GM12878 (cell line): ENCODE measurements around the gene GRM7. TPM values are rescaled to one million over a fixed set of nuclear protein-coding genes. Genes with fewer than 3 reads are reported as not detected.

Experiments used
- ATAC-seq: fragments of 200-7000 bp; cut with Tn5 transposase; 3 replicates; pipeline ENCODE4 v1.9.1; 2020; ENCODE audit warnings: mild to moderate bottlenecking, moderate library complexity
- BruUV-seq: library from RNA; stranded (reverse); fragments of 400-500 nt; replicated peaks from 2 replicates; lab custom pipeline; 2021; lab: Mats Ljungman, UMichigan
- CTCF ChIA-PET: fragments of 300-600 bp; sonication (Branson Sonifier 250); formaldehyde crosslinking; extraction: SDS; loops from one replicate; lab custom pipeline; 2021; ENCODE audit warnings: inconsistent platforms; lab: Yijun Ruan, JAX
- POLR2A ChIA-PET: fragments of 350-600 bp; formaldehyde crosslinking; extraction: SDS; loops from one replicate; lab custom pipeline; 2021; ENCODE audit warnings: inconsistent platforms; lab: Charles Lee
- RAD21 ChIA-PET: fragments of 300-600 bp; sonication (Branson Sonifier 250); formaldehyde crosslinking; loops from one replicate; lab custom pipeline; 2023; ENCODE audit warnings: antibody characterized with exemption; ENCODE audit not compliant: unreplicated experiment; lab: Charles Lee
- SMC1A ChIA-PET: fragments of 300-600 bp; sonication (Branson Sonifier 250); formaldehyde crosslinking; loops from one replicate; lab custom pipeline; 2023; ENCODE audit not compliant: unreplicated experiment, uncharacterized antibody; lab: Charles Lee
- DNase-seq: peaks from one replicate; pipeline ENCODE4 v3.0.0-alpha.2; 2011; ENCODE audit warnings: low read depth, low spot score
- FAIRE-seq: peaks from 3 replicates; lab custom pipeline; 2011; peaks lifted over from hg19 to GRCh38; lab: Jason Lieb, UNC
- H2AFZ ChIP-seq: 2 replicates; pipeline ENCODE4 v1.6.0; 2011; ENCODE audit warnings: low read depth, low read length, control low read depth; ENCODE audit not compliant: control insufficient read depth
- H3K27ac ChIP-seq: 2 replicates; pipeline ENCODE4 v1.5.1; 2011; ENCODE audit warnings: control low read depth; ENCODE audit not compliant: control insufficient read depth, insufficient read depth
- H3K27me3 ChIP-seq, 2 experiments: replicated peaks in 1 of 2; 2 replicates each; pipeline versions ENCODE4 v1.6.0 to v1.6.1; 2011; ENCODE audit warnings: low read length in 1 of 2; ENCODE audit not compliant: control insufficient read depth in 2 of 2, insufficient read depth in 2 of 2
- H3K36me3 ChIP-seq, 2 experiments: 2 replicates each; pipeline ENCODE4 v1.5.1; 2011; ENCODE audit warnings: low read length in 1 of 2; ENCODE audit not compliant: control insufficient read depth in 2 of 2, insufficient read depth in 2 of 2
- H3K4me1 ChIP-seq: 2 replicates; pipeline ENCODE4 v1.6.1; 2011; ENCODE audit warnings: mild to moderate bottlenecking, low read length, moderate library complexity, mixed read lengths; ENCODE audit not compliant: control insufficient read depth, insufficient read depth
- H3K4me2 ChIP-seq: 2 replicates; pipeline ENCODE4 v1.6.0; 2011; ENCODE audit warnings: control low read depth; ENCODE audit not compliant: control insufficient read depth, insufficient read depth
- H3K4me3 ChIP-seq: fragments of 200-600 bp; sonication (generic); 2 replicates; pipeline ENCODE4 v1.5.1; 2016
- H3K79me2 ChIP-seq: 2 replicates; pipeline ENCODE4 v1.6.0; 2011; ENCODE audit warnings: low read length; ENCODE audit not compliant: control insufficient read depth, insufficient read depth
- H3K9ac ChIP-seq: 2 replicates; pipeline ENCODE4 v1.8.0; 2011; ENCODE audit warnings: low read length, control low read depth, mixed read lengths; ENCODE audit not compliant: control insufficient read depth, insufficient read depth
- H3K9me3 ChIP-seq: replicated peaks from 3 replicates; pipeline ENCODE4 v1.5.1; 2011; ENCODE audit warnings: mild to moderate bottlenecking, low read length; ENCODE audit not compliant: control insufficient read depth, insufficient read depth
- H4K20me1 ChIP-seq: 2 replicates; pipeline ENCODE4 v1.6.0; 2011; ENCODE audit not compliant: control insufficient read depth, insufficient read depth
- BRCA1 ChIP-seq: IDR thresholded peaks from 2 replicates; pipeline ENCODE4 v1.6.1; 2011; ENCODE audit warnings: low read depth, low read length, improper control_type of control experiment
- E2F8 ChIP-seq: fragments of 450-650 bp; IDR thresholded peaks from 2 replicates; pipeline ENCODE4 v1.6.1; 2018; ENCODE audit warnings: mild to moderate bottlenecking, low read depth, moderate library complexity; ENCODE audit not compliant: partially characterized antibody
- FOXM1 ChIP-seq: IDR thresholded peaks from 2 replicates; pipeline ENCODE4 v1.6.1; 2012; ENCODE audit warnings: low read depth, mild to moderate bottlenecking, inconsistent platforms, low read length, moderate library complexity
- JUND ChIP-seq: IDR thresholded peaks from 2 replicates; pipeline ENCODE4 v1.6.1; 2012; ENCODE audit warnings: low read depth, mild to moderate bottlenecking, low read length, improper control_type of control experiment, moderate library complexity
- NFYA ChIP-seq: IDR thresholded peaks from 2 replicates; pipeline ENCODE4 v1.6.1; 2011; ENCODE audit warnings: low read depth, mild to moderate bottlenecking, low read length, improper control_type of control experiment, borderline replicate concordance
- PAX5 ChIP-seq: IDR thresholded peaks from 2 replicates; pipeline ENCODE4 v1.6.1; 2011; ENCODE audit warnings: low read depth, low read length, borderline replicate concordance
- PKNOX1 ChIP-seq: fragments of 450-650 bp; IDR thresholded peaks from 2 replicates; pipeline ENCODE4 v1.6.1; 2016; ENCODE audit warnings: mild to moderate bottlenecking
- SREBF1 ChIP-seq: IDR thresholded peaks from 2 replicates; pipeline ENCODE4 v1.6.1; 2012; ENCODE audit warnings: mild to moderate bottlenecking, low read length
- SUPT20H ChIP-seq: IDR thresholded peaks from 2 replicates; pipeline ENCODE4 v1.6.1; 2011; ENCODE audit warnings: low read depth, mild to moderate bottlenecking, low read length, moderate library complexity, borderline replicate concordance; ENCODE audit not compliant: control insufficient read depth
- YY1 ChIP-seq: IDR thresholded peaks from 2 replicates; pipeline ENCODE4 v1.6.1; 2011; ENCODE audit warnings: low read depth, mild to moderate bottlenecking, low read length
- ZBTB40 ChIP-seq: fragments of 450-650 bp; IDR thresholded peaks from 2 replicates; pipeline ENCODE4 v1.6.1; 2016; ENCODE audit warnings: mild to moderate bottlenecking, moderate library complexity, borderline replicate concordance
- ZNF622 ChIP-seq: fragments of 450-650 bp; IDR thresholded peaks from 2 replicates; pipeline ENCODE4 v1.6.1; 2017; ENCODE audit warnings: mild to moderate bottlenecking, inconsistent platforms
- WGBS: methylation state at CpG from one replicate; pipeline ENCODE4 v1.1.6; 2016; ENCODE audit warnings: low lambda C conversion rate; ENCODE audit not compliant: insufficient replicate concordance, insufficient coverage; ENCODE audit errors: missing lambda C conversion rate; 5-methylcytosine and 5-hydroxymethylcytosine counted together
- in situ Hi-C: fragments of 300-500 bp; cut with MboI; formaldehyde crosslinking; loops from 9 replicates; pipeline ENCODE4 v1.14.3; 2018; ENCODE audit warnings: mixed read lengths
- intact Hi-C: fragments of 100-400 bp; cut with micrococcal nuclease; formaldehyde crosslinking; loops from one replicate; pipeline ENCODE4 v1.14.2; 2022; ENCODE audit not compliant: unreplicated experiment
- polyA plus RNA-seq, 11 experiments: library from polyadenylated mRNA; depleted of rRNA in 4 of 11; unstranded in 6 of 11; stranded (reverse) in 5 of 11; fragments of >200 nt; fragmentation: Nextera tagmentation in 4 of 11; fragmentation: Illumina TruSeq in 1 of 11; extraction: Ambion mirVana in 4 of 11; extraction: Trizol in 1 of 11; gene quantifications; 1 replicate in 1 of 11; 2 replicates in 10 of 11; pipeline versions ENCODE4 v1.2.1 to v1.2.3, GENCODE V29; 2011 to 2016; ENCODE audit warnings: inconsistent platforms in 2 of 11, missing spikeins in 2 of 11, low read depth in 1 of 11
- total RNA-seq, 4 experiments: library from RNA; depleted of rRNA in 3 of 4; stranded (reverse); fragments of >200 nt in 3 of 4; fragmentation: Illumina TruSeq in 1 of 4; extraction: Trizol in 1 of 4; gene quantifications; 2 replicates each; pipeline versions ENCODE4 v1.2.1 to v1.2.3, GENCODE V29; 2013 to 2021

GRM7 gene
- total and polyA plus RNA-seq, 10 of the 15 experiments (the other 5 are each of a cell fraction or from before 2014, with no cell fraction given), result not detected

GRCh38 chr3:7444886-7445285 lies 584.0 kb downstream of the GRM7 start:
- ChIA-PET CTCF (no interaction called here), RAD21 (no interaction called here), POLR2A (no interaction called here), SMC1A (no interaction called here)
- no peak for TF ChIP-seq NFYA
- no peak for TF ChIP-seq JUND
- no peak for TF ChIP-seq FOXM1
- TF ChIP-seq PAX5, result no peak
- no peak for TF ChIP-seq YY1
- no peak for TF ChIP-seq SUPT20H
- no peak for TF ChIP-seq ZBTB40
- no peak for TF ChIP-seq PKNOX1
- no peak for TF ChIP-seq BRCA1
- TF ChIP-seq E2F8, result no peak
- no peak for TF ChIP-seq SREBF1
- no peak for TF ChIP-seq ZNF622
- H3K4me3 ChIP-seq, result no peak overlapping the region
- intact Hi-C loops (no loop called here), in situ Hi-C loops (no loop called here)
- BruUV-seq, result no TSS peak
- H3K36me3 ChIP-seq, result no peaks in the 10 kb centered on the region
- H3K27ac ChIP-seq, result no peak overlapping the region
- H3K79me2 ChIP-seq, result no peaks in the 10 kb centered on the region
- no peaks in the 10 kb centered on the region for H3K4me1 ChIP-seq
- ATAC-seq (no peak), FAIRE-seq (no peak), DNase-seq (no peak)
- H4K20me1 ChIP-seq, result no peaks in the 10 kb centered on the region
- WGBS, result 37% methylated on average over 4 of the region's 4 CpGs
- H3K9ac ChIP-seq, result no peak overlapping the region
- H3K4me2 ChIP-seq, result no peak overlapping the region
- no peaks in the 10 kb centered on the region for H3K9me3 ChIP-seq
- H3K27me3 ChIP-seq, result no peaks in the 10 kb centered on the region
- H2AFZ ChIP-seq, result no peak overlapping the region
